ENCODE data around the gene ADGRL2.

GRCh38 chr1:81834921-81835698 is 34.4 kb downstream of the ADGRL2 start:
- TF ChIP-seq POLR2A (IDR thresholded peaks at IDR 0.05) (no peak), CTCF (IDR thresholded peaks at IDR 0.05) (no peak), EP300 (IDR thresholded peaks at IDR 0.05) (no peak)

Measured in ovary (tissue), 3 donors.